ENCODE measurements around the gene FHAD1.
"Not testable (repeated sequence)": the region's sequence is repeated elsewhere in the genome, so short reads cannot be mapped to it uniquely, and the experiment has no call there.

FHAD1 gene

DNA sequence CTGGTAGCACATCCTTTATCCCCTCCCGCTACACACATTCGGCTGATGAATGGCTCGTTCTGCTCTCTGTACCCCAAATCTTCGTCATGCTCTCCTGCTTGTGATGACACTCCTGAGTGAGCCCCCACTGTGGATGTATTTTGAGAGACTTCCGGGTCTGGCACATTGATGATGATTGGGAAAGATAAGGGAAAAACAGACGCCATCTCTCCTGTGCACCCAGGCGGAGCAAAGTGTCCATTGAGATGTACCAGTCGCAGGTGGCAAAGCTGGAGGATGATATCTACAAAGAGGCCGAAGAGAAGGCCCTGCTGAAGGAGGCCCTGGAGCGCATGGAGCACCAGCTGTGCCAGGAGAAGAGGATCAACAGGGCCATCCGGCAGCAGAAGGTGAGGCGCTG, 134.8 kb downstream of the FHAD1 start:
- FAIRE-seq, result no peak

DNA sequence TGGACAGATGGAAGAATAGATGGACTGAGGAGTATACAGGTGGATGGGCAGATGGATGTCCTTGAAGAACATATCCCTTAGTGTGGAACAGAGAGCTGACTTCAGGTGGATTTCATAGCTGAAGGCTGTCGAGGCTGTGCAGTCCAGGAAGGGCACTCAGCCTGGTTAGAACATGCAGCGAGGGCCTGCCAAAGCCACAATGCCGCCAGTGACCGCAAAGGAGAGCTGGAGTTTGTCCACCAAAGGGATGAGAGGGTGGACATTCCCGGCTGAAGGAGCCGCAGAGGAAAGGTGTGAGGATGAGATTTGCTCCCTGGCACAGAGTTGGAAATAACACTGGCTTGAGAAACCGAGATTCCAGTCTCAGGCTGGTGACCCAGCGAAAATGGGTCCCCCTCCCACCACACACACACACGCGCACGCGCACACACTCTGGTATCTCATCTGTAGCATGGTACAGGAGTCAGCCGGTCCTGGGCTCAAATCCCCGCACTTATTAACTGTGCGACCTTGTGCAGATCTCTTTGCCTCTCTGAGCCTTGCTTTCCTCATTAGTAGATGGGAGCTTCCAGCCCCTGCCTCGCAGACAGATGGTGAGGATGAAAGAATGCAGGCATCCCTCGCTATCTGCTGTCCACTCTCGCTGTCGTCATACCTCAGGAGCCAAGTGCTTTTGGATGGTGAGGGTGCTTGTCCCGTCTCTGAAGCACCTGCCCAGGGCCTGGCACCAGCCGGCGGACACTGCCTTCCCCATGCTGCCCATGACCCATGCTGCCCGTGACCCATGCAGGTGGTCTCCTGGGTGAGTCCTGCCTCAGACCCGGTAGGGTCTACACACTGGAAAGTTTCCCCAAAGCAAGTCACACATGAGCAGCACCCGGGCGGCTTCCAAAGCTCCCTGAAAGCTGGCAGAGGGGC, 135.8 kb downstream of the FHAD1 start:
- FAIRE-seq, result no peak

DNA sequence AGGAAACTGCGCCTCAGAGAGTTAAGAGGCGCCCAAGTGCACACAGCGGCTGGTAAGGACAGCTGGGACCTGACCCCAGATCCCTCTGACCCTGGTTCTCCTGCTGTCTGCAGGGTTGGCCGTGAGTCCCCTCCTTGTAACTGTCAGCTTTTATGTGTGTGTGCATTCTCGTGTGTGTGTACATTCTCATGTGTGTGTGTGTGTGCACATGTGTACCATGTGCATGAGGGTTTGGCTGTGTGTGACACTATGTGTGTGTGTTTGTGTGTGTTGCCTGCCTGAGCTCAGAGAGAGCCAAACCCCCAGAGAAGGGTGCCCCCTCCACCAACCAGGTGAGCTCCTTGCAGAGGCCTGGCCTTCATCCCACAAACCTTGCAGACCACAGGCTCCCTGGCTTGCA, 136.8 kb downstream of the FHAD1 start:
- FAIRE-seq, result no peak

DNA sequence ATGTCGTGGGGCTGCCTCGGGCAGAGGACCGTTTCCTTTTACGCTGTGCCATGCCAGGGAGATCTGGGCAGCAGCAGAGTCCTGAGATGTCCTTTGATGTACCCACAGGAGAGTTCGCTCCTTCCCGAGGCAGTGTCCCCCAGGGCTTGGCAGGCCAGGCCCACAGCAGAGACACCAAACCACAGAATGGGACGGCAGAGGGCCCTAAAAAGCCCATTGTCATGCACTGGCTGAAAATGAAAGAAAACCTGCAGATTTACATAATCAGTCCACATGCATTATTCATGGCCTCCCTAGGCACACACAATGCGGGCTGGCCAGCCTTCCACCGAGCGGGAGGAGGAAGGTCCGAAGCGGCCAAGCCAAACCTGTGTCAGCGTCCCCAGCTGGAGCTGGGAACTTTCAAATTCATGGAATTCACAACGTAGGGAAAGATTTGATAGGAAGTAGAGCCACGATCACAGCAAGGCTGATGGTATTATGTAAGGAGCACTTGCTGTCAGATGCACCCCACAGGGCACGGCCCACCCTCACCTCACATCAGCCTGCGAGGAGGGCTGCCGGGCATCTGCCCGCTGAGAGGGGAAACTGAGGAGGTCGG, 137.4 kb downstream of the FHAD1 start:
- FAIRE-seq, result no peak

DNA sequence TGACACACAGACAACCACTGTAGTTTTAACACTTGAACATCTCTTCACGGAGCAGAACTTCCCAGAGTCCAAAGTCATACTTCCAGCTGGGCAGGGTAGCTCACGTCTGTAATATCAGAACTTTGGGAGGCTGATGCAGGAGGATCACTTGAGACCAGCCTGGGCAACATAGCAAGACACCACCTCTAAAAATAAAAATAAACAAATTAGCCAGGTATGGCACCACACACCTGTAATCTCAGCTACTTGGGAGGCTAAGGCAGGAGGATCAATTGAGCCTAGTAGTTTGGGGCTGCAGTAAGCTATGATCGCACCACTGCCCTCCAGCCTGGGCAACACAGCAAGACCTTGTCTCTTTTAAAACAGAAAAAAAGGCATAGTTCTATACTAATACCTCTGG, 138.4 kb downstream of the FHAD1 start:
- no peak for FAIRE-seq

DNA sequence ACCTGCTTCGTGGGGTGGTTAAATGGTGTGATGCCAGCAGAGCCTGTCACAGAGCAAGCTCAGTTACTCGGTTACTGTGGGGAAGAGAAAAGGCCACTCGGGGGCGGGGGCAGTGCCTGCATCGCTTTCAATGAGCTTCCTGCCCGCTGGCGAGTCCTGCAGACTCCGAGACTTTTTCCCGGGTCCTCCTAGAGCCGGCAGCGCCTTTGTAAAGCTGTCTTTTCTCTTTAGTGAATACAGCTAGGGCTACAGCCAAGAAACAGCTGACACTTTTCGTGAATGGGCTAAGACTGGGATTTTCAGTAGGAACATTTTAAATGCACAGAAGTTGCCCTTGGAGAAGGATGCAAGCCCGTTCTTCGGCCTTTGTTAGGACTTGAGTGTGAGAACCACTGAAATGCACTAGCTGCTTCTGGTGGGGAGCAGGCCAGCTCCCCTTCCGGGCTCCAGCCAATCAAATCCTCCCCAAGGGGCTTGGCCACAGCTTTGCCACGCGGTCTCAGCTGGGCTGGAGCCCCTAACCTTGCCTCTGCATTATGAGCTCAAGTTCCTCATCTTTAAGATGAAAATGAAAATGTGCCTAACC, 139.2 kb downstream of the FHAD1 start:
- no peak for FAIRE-seq

DNA sequence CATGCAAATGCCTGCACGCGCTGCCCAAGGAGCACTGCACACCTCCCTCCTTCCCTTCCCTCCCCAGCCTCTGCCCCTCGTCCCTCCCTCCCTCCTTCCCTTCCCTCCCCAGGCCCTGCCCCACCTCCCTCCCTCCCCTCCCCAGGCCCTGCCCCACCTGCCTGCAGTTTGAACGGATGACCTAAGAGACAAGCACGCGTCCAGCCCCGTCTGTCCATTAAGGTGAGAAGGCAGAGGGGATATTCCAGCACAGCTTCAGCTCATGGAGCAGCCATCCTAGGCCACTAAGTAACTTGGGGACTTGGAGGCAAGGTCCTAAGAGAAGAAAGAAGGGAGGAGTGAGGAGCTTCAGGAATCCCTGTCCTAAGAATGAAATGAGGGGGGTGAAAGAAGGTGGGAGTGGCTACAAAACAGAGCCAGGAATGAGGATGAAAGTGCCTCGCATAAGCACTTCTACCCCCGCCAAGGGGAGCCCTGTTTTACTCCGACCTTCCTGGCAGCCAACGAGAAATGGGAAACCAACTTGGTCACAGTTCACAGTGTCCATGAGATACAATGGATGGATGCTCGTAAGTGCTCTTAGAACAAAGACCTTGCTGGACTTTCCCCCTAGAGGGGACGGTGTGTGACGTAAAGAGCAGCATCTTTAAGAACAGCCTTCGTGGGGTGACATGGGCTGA, 141.3 kb downstream of the FHAD1 start:
- no peak for FAIRE-seq

DNA sequence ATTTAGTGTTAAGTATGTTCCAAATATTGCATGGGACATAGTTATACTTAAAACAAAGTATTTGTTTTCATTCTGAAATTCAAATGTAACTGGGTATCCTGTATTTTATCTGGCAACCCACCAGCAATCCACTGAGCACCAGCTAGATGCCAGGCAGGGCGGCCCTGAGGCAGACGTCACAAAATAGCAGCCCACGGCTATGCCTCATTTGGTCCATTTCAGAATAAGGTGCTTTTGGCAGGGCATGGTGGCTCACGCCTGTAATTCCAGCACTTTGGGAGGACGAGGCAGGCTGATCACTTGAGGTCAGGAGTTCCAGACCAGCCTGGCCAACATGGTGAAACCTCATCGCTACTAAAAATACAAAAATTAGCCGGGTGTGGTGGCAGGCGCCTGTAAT, 142.8 kb downstream of the FHAD1 start:
- not testable (repeated sequence) for FAIRE-seq

DNA sequence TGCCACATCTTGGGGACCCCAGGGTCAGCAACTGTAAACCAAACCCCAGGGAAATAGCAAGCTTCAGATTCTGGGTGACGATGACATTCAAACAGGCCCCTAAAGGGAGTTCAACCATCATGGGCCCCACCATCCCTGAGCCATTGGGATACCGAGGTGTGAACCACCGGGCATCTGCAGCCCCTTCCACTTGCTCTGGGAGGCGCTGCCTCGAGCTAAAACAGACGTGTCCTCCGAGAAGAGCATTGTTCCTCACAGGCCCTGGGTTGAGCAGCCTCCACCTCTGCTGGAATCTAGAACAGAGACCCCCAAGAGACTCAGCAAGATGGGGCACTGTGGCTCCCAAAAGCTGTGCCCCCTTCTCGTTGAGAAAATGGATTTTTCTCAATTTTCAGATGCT, 143.6 kb downstream of the FHAD1 start:
- no peak for FAIRE-seq

DNA sequence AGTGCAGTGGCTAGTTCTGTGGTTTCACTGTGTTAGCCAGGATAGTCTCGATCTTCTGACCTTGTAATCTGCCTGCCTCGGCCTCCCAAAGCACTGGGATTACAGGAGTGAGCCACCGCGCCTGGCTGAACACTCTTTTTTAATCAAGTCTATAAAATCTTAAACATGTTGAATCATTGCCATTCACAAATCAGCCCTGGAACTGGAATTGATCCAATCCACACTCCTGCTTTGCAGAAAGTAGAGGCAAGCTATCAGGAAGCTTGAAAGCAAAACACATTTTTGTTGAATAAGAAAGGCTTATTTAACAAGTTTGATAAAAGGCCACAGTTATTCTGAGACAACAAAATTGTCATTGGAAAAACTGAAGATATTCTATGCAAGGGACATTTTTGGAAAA, 144.3 kb downstream of the FHAD1 start:
- no peak for FAIRE-seq

DNA sequence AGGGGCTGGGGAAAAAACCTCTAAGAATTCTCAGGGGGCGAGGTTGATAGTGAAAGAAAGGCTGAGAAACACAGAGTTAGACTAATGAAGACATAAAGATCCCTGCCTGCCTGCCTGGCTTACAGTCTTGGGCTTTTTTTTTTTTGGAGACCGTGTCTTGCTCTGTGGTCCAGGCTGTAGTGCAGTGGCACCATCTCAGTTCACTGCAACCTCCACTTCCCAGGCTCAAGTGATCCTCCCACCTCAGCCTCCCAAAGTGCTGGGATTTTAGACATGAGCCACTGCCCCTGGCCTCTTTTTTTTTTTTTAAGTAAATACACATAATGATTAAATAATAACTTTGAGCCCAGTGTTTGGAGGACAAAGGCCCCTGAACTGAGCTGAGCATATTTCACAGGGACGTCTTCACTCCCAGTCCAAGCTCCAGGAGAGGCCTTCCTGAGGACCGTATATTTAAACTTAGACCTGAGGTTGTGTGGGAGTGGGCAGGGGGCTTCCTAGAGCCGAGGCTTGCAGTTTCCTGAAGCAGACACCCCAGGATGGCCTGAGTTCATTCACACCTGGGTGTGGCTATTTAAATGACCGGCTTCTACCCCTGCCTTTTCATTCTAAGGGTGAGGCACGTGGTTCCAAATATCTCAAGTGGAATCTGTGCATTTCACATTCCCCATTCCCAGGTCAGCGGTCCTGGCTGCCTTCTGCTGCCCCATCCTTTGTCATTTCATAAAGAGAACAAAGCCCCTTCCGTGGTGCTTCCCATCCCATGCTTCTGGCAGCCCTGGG, 146.6 kb downstream of the FHAD1 start:
- no peak for FAIRE-seq

DNA sequence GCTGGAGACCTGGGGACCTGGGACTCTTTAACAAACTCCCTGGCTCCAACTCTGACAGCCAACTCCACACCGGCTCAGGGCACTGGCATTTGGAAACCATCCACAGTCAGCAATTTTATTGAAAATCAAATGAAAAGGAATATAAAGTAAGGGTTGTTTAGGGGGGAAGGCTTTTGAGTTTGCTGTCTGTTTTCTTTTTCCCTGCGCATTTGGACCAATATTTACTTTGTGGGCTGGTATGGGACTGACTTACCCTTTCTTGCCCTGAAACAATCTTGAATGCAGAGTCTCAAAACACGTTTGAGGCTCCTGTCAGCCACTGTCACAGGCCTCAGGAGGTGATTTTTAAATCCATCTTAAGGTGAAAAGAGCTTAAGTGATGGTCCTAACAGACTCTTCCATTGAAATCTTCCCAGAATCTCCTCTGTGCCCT, 147.3 kb downstream of the FHAD1 start:
- no peak for FAIRE-seq

DNA sequence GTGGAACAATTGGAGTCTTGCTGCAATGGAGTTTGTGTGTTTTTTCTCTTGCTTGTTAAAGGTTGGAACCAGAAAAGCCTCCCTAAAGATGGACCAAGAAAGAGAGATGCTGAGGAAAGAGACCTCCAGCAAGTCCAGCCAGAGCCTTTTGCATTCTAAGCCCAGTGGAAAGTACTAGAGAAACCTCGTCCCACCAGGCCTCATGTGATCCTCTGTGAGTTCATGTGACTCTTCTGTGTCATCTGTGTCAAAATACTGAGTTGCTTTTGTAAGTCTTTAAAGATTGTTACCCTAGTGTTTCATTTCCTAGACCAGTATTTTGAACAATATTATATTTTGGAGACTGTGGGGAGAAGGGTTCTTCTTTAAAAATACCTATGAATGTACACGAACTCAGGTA, 150.2 kb downstream of the FHAD1 start:
- no peak for FAIRE-seq

DNA sequence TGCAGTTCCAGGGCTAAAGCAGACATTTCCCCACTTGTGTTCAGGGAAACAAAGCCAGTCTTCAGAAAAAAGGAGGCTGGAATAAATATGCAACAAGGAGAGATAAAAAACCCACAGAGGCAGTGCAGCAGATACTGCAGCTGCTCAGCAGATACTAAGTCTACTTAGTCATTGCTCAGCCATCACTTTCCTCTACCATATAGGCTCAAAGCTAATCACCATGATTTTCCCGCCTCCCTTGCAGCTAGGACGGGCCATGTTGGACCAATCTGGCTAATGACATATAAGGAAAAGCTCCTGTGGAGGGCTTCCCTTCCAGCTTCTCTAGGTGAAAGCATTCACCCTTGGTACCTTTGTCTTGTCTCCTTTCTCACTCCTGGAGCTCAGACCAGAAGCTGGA, 152.7 kb downstream of the FHAD1 start:
- FAIRE-seq, result no peak

DNA sequence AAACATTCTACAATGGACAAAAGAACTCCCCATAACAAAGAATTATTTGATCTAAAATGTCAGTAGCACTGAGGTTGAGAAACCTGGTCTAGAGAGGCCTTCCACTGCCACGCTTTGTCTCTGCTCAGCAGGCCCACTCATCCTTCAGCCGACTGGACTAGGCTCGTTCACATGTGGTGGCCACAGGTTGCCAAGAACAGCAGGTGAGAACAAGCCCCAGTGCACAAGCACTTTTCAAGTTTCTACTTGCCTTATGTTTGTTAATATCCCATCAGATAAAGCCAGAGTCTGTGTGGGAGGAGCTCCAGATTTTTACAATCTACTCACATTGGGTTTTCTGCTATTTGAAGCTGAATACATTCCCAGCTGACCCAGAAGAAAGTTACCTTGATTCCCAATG, 153.6 kb downstream of the FHAD1 start:
- no peak for FAIRE-seq

DNA sequence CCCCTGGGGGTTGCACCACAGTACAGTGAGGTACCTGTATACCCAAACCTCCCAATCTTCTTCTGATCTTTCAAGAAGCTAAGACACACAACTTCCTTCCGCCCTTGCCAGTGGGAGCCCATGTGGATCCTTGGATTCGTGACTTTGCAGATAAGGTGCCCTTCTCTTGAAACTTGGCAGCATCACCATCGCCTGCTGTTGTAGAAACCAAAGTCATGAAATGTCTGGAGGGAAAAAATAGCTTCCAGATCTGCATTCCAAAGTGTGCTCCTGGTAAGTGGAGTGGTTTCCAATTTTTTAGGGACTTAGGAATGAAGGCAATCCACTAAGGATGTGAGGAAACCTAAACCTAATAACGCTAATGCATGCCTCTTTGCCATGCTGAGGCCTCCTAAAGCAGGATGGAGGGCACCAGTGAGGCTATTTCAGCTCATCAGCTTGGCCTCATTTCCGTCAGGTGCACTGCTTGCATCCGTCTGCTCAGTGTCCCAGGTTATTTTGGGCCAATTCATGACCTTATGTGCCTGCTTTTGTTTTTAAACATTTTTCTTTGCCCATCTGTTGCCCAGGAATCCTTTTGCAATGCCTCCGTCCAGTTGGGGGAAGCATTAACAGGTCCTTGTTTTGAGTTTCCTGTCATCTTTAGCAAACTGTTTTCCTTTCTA, 154.5 kb downstream of the FHAD1 start:
- no peak for FAIRE-seq

DNA sequence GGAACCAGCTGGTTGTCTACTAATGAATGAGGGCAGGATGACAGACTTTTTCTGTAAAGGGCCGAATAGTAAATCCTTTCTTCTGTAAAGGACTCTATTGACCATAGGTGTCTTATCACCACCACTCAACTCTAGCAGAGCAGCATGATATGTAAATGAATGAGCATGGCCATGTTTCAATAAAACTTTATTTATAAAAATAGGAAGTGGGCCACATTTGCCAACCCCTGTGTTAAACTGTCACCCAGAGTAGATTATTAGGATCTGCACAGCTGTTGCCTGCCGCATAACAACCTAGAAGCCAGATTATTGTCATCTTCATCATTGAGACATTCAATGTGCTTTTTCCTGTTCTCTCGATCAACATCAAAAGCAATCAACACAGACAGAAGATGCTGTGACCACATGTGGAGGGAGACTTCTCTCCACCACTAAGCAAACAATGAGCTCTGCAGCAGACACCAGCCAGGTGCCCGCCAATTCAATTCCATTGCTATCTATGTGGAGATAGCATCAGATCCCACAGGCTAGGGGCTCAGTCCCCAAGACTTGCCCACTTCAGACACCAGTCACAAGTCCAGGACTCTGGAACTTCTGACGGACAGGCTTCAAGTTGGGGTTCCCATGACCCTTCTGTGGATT, 155.9 kb downstream of the FHAD1 start:
- no peak for FAIRE-seq

DNA sequence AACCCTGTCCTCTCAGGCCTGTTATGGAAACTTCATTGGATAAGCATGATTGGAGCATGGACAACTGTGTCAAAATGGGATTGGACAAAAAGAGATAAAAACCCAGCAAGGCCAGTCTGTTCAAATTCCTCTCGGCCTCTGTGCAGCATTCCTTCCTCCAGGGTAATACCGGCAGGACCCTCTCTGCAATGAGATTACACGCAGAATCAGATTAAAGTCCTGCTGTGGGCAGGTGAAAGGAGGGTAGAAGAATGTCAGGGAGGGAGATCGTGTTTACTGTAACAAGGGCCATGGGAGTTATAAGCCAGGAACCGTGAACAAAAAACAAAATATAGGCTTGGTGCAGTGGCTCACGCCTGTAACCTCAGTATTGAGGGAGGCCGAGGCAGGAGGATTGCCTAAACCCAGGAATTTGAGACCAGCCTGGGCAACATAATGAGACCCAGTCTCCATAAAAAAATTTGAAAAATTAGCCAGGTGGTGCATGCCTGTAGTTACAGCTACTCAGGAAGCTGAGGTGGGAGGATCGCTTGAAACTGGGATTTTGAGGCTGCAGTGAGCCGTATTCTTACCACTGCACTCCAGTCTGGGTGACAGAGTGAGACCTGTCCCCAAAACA, 157.0 kb downstream of the FHAD1 start:
- FAIRE-seq, result no peak

DNA sequence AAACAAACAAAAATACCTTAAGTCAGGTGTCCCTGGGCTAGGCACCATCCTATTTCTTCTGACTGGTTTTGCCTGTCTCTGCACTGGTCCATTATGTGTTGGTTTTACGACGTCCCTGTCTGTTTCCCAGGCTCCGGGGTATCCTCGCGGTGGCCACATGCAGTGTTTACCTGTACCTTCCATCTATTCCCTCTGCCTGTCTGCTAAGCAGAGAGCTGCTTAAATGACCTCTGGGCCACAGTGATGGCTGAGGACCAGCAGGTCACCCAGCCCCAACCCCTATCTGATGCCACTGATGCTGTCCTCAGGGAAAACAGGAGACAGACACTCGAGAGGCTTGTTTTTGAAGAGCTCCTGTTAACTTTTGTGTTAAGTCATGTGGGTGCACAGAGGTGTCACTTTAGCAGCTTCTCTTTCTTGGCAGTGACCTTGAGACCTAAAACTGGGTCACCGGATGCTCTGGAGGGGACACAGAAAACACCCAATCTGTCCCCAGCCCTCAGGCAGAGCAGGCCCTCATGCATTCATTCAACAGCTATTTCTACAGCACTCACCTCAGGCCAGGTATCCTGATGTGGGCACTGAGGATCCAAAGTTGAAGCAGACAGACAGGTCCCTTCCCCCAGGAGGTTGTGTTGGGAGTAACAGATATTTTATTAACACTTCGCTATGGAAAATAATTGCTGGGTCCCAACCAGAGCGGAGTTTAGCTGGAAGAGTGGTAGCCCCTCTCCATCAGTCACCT, 158.3 kb downstream of the FHAD1 start:
- FAIRE-seq, result no peak

Data from TTC549 (cell line).